Ishikawa (cell line): ENCODE results near the gene ZBTB49.

Source experiments
- CEBPB ChIP-seq: IDR thresholded peaks from 2 replicates; pipeline ENCODE4 v1.6.1; 2012
- EP300 ChIP-seq: IDR thresholded peaks from 2 replicates; pipeline ENCODE4 v1.6.1; 2012; ENCODE audit warnings: borderline replicate concordance
- FOXM1 ChIP-seq: IDR thresholded peaks from 2 replicates; pipeline ENCODE4 v1.6.1; 2012; ENCODE audit warnings: low read depth, borderline replicate concordance
- MAX ChIP-seq: IDR thresholded peaks from 2 replicates; pipeline ENCODE4 v1.6.1; 2012
- NFIC ChIP-seq: IDR thresholded peaks from 2 replicates; pipeline ENCODE4 v1.6.1; 2012
- TAF1 ChIP-seq: IDR thresholded peaks from 2 replicates; pipeline ENCODE4 v1.6.1; 2012; ENCODE audit warnings: low read depth, mild to moderate bottlenecking

DNA sequence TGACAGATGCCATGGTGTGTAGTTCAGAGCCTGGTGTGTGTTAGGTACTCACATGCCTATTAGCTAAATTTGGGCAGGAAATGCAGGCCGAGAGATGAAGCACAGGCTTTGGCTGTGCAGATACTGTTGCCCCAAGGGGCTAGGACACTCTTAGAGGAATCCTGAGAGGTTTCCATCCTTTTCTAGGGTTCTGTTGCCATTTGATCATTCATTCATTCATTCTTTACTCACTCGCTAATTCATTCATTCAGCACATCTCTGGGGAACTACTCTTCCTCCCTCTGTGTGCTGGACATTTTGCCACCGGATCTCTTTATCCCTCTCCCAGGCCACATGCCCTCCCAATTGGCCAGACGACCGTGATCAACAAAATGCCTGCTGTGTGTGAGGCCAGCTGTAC is 53.0 kb downstream of the ZBTB49 start:
- TF ChIP-seq NFIC (no peak), EP300 (no peak), FOXM1 (no peak), MAX (no peak), CEBPB (no peak), TAF1 (no peak)
